Ovary (tissue), 3 donors: ENCODE data around the gene GAMT.

Experiments
- CTCF ChIP-seq, 3 donors: fragments of 450-650 bp in 2 of 3; fragments of 200-600 bp in 1 of 3; IDR thresholded peaks; one replicate each; pipeline versions ENCODE4 v1.5.1 to v1.8.0; 2016 to 2022; ENCODE audit warnings: antibody characterized with exemption in 3 of 3, mild to moderate bottlenecking in 1 of 3
- POLR2A ChIP-seq: fragments of 450-650 bp; IDR thresholded peaks from one replicate; pipeline ENCODE4 v1.6.1; 2017; ENCODE audit warnings: antibody characterized with exemption, mild to moderate bottlenecking, moderate library complexity
- donor health status: DM: no; HTN: no; CAD: no.

DNA sequence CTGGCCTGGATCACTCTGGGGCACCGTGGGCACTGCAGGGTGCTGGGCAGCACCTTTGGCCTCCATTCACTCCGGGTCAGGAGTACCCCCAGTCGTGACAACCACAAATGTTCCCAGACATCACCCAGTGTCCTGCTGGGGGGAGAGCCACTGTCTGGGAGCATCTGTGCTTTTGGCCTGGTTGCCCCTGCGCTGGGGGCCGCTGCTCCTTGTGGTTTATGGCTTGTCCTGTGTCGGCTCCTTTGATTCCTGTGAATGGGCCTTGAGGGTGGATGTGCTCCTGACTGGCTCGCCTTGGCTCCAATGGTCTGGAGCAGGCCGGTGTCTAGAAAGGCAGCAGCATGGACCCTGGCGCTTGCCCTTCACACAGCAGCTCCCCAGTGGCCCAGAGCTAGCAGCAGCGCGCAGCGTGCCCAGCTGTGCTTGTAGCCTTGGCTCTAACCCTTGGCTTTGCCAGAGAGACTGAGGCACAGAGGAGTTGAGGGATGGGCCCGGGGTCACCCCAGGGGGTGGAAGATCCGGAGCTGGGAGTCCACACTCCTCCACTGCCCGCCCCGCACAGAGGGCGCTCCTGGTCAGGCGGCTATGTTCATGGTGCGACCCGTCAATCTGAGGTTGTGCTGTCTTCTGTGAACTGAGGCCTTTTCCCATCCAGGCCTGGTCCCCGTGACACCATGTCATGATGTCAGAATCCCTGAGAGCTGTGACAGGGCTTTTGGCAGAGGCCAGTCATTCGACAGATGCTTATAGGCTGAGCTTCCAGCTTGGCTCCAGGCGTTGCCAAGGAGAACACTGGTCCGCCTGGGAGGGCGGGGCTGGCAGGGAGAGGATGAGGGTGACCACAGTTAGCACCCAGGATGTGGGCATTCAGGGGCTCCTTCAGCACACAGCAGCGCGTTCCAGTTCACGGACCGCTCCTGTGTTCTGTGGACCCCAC is 10.2 kb upstream of the GAMT start:
- TF ChIP-seq CTCF (IDR thresholded peaks at IDR 0.05), result no peak
- TF ChIP-seq POLR2A, result no peak
